Bronchial epithelial cell (primary cell): Measurements from ENCODE around the gene HEATR5B. TPM values are rescaled to one million over a fixed set of nuclear protein-coding genes. Genes with fewer than 3 reads are reported as not detected.

Source experiments
- DNase-seq: peaks from one replicate; pipeline ENCODE4 v3.0.0-alpha.2; 2010; ENCODE audit warnings: low read depth
- FAIRE-seq: peaks from 2 replicates; lab custom pipeline; 2011; peaks lifted over from hg19 to GRCh38; lab: Jason Lieb, UNC
- H3K27me3 ChIP-seq: 2 replicates; pipeline ENCODE4 v1.5.1; 2011; ENCODE audit warnings: low read length; ENCODE audit not compliant: control insufficient read depth, insufficient read depth
- H3K36me3 ChIP-seq: 2 replicates; pipeline ENCODE4 v1.5.1; 2011; ENCODE audit warnings: low read length; ENCODE audit not compliant: control insufficient read depth, insufficient read depth
- H3K4me3 ChIP-seq: 2 replicates; pipeline ENCODE4 v1.5.1; 2011; ENCODE audit warnings: mild to moderate bottlenecking, low read depth, low read length, control low read depth
- total RNA-seq: library from RNA; depleted of rRNA; stranded (reverse); fragments of >200 nt; gene quantifications from 2 replicates; pipeline ENCODE4 v1.2.1, GENCODE V29; 2014
- TF ChIP-seq, protein P1 (sequence below): IDR thresholded peaks from 2 replicates; pipeline ENCODE4 v1.5.1; 2011; ENCODE audit warnings: mild to moderate bottlenecking, moderate library complexity, low read length, control low read depth, inconsistent platforms; ENCODE audit not compliant: insufficient read depth, severe bottlenecking

Gene HEATR5B
- total RNA-seq, 1 donor from 2014 or later = 23.4 TPM

DNA sequence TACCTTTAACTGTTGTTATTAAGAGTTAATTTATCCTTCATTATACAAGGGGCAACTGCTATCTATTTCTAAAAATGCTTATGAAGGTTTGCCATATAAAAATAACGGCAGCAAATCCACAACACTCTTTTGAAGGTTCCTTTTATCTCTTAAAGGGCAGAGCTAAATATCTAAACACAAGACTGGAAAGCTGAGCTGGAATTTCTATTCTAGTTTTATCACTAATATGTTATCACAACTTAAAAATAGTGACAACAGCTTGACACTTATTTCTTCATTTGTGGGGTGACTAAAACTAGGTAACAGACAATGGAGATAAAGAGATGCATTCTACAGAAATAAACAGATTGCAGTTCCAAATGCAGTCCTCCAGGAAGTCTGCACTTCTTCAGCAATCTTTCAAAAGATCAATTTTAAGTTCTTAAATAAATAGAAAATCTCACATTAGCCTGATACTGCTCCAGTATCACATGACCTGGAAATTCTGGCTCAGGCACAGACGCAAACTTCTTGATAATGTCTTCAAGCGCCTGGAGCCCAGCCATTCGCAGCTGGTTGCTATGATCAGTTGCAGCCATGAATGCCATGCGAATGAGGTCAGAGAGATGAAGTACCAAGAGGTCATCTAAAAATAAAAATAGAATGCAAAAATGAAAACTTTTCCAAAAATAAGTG, 63.8 kb downstream of the HEATR5B start:
- Histone ChIP-seq H3K4me3 (no peak overlapping the region), H3K36me3 (no peaks in the 10 kb centered on the region), H3K27me3 (no peaks in the 10 kb centered on the region)
- DNase-seq = peak; percentile 25
- no peak for FAIRE-seq
- TF ChIP-seq, protein P1, sequence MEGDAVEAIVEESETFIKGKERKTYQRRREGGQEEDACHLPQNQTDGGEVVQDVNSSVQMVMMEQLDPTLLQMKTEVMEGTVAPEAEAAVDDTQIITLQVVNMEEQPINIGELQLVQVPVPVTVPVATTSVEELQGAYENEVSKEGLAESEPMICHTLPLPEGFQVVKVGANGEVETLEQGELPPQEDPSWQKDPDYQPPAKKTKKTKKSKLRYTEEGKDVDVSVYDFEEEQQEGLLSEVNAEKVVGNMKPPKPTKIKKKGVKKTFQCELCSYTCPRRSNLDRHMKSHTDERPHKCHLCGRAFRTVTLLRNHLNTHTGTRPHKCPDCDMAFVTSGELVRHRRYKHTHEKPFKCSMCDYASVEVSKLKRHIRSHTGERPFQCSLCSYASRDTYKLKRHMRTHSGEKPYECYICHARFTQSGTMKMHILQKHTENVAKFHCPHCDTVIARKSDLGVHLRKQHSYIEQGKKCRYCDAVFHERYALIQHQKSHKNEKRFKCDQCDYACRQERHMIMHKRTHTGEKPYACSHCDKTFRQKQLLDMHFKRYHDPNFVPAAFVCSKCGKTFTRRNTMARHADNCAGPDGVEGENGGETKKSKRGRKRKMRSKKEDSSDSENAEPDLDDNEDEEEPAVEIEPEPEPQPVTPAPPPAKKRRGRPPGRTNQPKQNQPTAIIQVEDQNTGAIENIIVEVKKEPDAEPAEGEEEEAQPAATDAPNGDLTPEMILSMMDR = no peak

DNA sequence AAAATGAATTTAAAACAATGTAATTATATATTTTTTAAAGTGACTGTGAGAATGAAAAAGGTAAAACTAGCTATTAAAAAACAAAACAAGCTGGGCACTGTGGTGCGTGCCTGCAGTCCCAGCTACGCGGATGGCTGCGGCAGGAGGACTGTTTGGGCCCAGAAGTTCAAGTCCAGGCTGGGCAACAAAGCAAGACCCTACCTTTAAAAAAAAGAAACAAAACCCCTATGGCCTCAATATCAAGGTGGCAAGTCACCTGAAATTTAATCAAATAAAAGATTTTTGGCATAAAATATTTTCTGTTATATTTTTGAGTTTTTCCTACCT, 70.9 kb downstream of the HEATR5B start:
- TF ChIP-seq, protein P1 = no peak
- Histone ChIP-seq H3K27me3 (no peaks in the 10 kb centered on the region), H3K4me3 (no peak overlapping the region), H3K36me3 (peaks cover 4% of the 10 kb centered on the region)
- DNase-seq (no peak), FAIRE-seq (no peak)

DNA sequence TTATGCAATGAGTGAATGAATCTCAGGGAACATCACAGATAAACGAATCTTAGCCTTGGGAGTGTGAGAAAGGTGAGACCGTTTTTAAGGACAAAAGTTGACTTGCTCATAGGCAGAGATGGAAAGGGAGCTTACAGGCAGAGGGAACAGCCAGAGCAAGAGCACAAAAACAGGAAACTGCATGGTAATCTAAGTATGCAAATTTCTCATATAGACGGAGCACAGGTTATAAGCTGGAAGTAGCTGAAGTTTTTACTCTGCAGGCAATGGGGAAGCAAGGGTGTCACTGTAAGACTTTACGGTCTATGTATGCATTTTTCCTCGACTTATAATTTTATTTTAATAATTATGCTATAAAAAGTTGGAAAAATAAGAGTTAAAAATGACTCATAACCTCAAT, 73.0 kb downstream of the HEATR5B start:
- no peak for DNase-seq
- TF ChIP-seq, protein P1 = no peak
- no peak overlapping the region for H3K4me3 ChIP-seq
- H3K27me3 ChIP-seq = no peaks in the 10 kb centered on the region
- FAIRE-seq = no peak
- H3K36me3 ChIP-seq = peaks cover 5% of the 10 kb centered on the region

DNA sequence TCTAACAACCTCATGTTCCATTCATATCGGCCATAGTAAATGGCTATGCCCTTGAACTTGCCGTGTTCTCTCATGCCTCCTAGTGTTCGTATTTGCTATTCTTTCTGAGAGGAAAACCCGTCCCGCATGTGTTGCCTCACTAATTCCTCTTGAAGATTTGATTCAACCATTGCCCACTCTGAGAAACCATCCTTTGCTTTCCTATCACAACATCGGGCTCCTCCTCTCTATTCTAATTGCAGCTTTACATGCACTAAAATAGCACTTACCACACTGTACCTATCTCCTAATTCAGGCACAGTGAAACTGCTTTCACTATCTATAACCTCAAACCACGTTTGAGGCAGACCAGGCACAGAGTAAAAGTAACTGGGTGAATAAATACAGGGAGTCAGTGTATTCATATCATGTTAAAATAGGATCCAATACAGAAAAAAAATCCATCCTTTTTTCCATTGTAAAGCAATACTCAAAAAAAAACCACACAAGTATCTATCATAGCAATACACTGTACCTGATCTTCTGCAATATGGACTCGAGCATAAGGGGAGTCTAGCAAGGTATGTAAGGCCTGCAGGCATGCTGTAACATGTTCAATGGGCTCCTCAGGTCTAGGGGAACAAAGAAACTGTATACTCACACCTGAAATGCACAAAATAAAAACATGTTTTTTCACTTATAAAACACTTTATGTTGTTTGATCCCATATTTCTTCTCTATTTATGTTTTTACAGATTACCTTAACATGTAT, 78.9 kb downstream of the HEATR5B start:
- TF ChIP-seq, protein P1 = peak; percentile 59
- no peaks in the 10 kb centered on the region for H3K27me3 ChIP-seq
- H3K4me3 ChIP-seq = no peak overlapping the region
- peak; percentile 60 for DNase-seq
- no peak for FAIRE-seq
- H3K36me3 ChIP-seq = peaks cover 4% of the 10 kb centered on the region

DNA sequence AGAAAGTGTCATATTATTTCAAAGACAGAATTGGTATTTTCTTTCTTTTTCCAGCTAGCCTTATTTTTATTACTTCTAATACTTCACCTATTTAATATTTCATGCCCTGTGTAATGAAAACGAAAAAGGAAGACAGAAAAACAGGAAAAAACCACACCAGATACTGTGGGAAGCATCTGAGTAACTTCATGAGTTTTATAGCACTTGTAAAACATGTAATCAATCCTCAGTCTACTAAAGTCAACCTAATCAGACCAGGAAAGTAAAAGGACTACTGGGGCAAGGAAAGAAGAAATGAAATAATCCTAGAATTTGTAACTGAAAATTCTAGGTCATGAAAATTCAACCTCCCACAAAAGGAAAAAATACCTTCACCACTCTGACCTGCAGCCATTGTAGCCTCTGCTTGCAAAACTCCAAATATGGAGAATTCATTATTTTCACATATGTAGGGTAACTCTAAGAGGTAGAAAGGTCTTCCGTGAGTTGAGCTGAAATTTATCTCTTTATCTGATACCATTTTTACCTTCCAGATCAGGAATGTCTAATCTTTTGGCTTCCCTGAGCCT, 83.1 kb downstream of the HEATR5B start:
- Histone ChIP-seq H3K27me3 (no peaks in the 10 kb centered on the region), H3K4me3 (no peak overlapping the region), H3K36me3 (peaks cover 3% of the 10 kb centered on the region)
- FAIRE-seq (no peak), DNase-seq (no peak)
- TF ChIP-seq, protein P1 = no peak
